GM21786 (cell line): ENCODE data around the gene RHOT2.

Source experiments
- ATAC-seq: cut with Tn5 transposase; IDR thresholded peaks from one replicate; pipeline ENCODE4 v1.9.1; 2021; ENCODE audit not compliant: unreplicated experiment

The RHOT2 gene

GRCh38 chr16:647173-647902, 20.6 kb upstream of the RHOT2 start:
- ATAC-seq = no peak

- no peak for ATAC-seq
These were observed 19.7 kb upstream of the RHOT2 start for GRCh38 chr16:648071-648780.

GRCh38 chr16:648781-649589, 18.9 kb upstream of the RHOT2 start, which contains the start of gene WDR90:
TSS of gene WDR90 (plus strand) at chr16:649365. CDS start at chr16:649417, 52 bp downstream.
- peak; percentile 84 for ATAC-seq

GRCh38 chr16:649631-650030, 18.3 kb upstream of the RHOT2 start:
- ATAC-seq = peak; percentile 15

GRCh38 chr16:651844-652243, 16.1 kb upstream of the RHOT2 start:
- no peak for ATAC-seq

- ATAC-seq = no peak
These were observed 15.3 kb upstream of the RHOT2 start for GRCh38 chr16:652454-653305.

- ATAC-seq = no peak
These were observed 13.9 kb upstream of the RHOT2 start for GRCh38 chr16:654034-654433.

GRCh38 chr16:657487-657886, 10.4 kb upstream of the RHOT2 start:
- ATAC-seq = no peak

GRCh38 chr16:658679-659571, 9.0 kb upstream of the RHOT2 start:
- no peak for ATAC-seq

- no peak for ATAC-seq
These were observed 8.3 kb upstream of the RHOT2 start for GRCh38 chr16:659618-660017.

GRCh38 chr16:660132-660458, 7.8 kb upstream of the RHOT2 start:
- ATAC-seq = no peak

- peak; percentile 60 for ATAC-seq
These were observed 7.3 kb upstream of the RHOT2 start for GRCh38 chr16:660459-661183.

- ATAC-seq = no peak
These were observed 6.6 kb upstream of the RHOT2 start for GRCh38 chr16:661184-661821.

- no peak for ATAC-seq
These were observed 5.8 kb upstream of the RHOT2 start for GRCh38 chr16:662095-662494.

- no peak for ATAC-seq
These were observed 5.3 kb upstream of the RHOT2 start for GRCh38 chr16:662597-662996.

GRCh38 chr16:666572-666971, 1.4 kb upstream of the RHOT2 start:
- ATAC-seq = no peak

GRCh38 chr16:667113-667779, 686 bp upstream of the RHOT2 start:
- no peak for ATAC-seq

GRCh38 chr16:668519-669171, 713 bp downstream of the RHOT2 start:
- ATAC-seq = no peak
